ENCODE data around the gene NDC1. TPM values are rescaled to one million over a fixed set of nuclear protein-coding genes. Genes with fewer than 3 reads are reported as not detected.

The NDC1 gene
- polyA plus RNA-seq, 1 donor, result 9.3 TPM

- no peak for DNase-seq
These were observed 107.8 kb downstream of the NDC1 start for GRCh38 chr1:53730224-53730865.

GRCh38 chr1:53729456-53730223 lies 108.5 kb downstream of the NDC1 start:
- no peak for DNase-seq

DNA sequence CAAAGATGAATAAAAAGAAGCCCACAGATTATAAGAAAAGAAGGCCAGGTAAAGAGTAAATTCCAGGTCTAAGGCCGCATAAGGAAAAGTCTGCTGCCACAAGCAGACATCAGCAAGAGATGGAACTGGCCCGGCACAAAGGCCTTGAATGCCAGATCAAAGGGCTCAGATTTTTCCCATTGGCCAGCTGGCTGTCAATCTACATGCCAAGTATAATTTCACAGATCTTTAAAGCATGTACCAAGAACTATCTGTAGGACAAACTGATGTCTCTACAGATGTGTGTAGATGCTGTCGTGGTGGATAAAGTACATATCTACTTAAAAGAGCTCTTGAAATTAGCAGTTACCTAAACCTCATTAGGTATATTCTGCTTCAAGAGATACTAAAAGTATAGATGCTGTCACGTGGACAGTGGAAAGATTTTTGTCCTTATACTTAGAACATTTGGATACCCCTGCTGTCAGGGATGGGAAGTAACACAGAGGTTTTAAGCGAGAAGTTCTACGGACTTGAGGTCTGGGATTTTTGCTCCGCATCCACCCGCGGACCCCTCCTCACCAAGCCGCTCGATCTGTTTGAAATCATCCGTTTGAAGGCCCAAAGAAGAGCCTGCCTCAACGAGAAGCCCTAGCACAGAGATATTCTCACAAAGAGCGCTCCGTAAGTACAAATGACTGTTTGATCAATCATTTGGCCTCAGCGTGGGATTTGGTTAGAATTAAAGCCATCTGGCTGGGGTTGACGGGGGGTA lies 109.2 kb downstream of the NDC1 start:
- DNase-seq, result no peak

GRCh38 chr1:53728196-53728595 lies 109.9 kb downstream of the NDC1 start:
- no peak for DNase-seq

GRCh38 chr1:53727461-53728092 lies 110.5 kb downstream of the NDC1 start:
- no peak for DNase-seq

DNA sequence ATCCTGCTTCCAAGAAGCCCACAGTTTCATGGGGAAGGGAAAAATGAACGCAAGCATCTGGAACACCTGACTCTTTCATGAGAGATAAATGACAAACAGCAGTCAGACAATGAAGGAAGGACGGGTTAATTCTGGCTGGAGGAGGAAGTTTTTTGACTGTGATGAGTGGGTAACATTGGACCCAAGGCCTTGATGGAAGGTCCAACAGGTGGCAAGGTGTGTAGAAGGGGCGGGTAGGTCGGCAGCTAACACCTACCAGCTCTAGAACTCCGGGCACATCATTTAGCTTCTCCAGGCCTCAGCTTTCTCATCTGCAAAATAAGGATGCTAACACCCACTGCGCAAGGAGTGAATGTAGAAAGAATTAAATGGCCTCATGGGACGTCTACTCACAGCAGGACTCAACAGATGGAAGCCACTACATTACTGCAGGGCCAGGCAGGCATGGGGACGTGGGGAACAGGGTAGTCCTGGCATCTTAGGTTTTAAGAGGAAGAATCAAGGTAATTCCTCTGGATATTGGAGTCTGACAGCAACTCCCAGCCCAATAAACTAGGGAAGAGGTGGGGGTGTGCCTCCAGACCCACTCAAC lies 112.0 kb downstream of the NDC1 start:
- no peak for DNase-seq

DNA sequence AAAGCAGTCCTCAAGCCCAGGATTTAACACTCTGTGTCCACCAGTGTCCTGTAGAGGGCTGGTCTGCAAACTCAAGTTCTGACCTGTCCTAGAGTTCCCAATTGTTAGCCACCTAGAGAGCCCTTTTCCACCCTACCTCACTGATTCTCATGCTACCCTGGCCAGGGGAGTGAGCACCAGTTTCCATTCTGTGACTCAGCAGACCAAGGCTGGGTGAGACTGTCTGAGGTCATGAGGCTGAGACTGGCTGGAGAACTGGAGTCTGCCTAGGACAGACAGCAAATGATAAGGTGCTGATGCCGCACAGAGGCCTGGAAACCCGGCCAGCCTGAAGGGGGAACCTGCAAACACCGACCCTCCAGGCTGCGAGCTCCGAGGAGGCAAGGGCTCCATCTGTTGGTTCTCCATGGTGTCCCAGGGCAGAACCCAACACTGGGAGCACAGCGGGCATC lies 112.8 kb downstream of the NDC1 start:
- DNase-seq, result no peak

DNA sequence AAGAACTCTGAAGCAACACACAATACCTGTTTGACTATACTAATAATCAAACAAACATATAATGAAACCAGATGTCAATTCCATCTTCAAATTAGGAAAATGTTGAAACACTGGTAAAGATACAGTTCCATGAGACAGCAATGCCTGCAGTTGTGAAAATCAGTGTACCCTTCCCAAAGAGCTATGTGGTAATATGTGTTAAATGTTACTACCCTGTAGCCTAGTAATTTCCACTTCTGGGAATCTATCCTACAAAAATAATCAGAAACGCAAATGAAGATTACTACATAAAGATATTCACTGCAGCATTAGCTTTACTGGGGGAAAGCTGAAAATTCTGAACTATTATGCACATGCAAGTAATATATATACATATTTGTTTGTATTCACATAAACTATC lies 116.1 kb downstream of the NDC1 start:
- no peak for DNase-seq

GRCh38 chr1:53721088-53721487 lies 117.0 kb downstream of the NDC1 start:
- no peak for DNase-seq

GRCh38 chr1:53719469-53719868 lies 118.6 kb downstream of the NDC1 start:
- no peak for DNase-seq

GRCh38 chr1:53718443-53718842 lies 119.7 kb downstream of the NDC1 start:
- DNase-seq, result no peak

- no peak for DNase-seq
These were observed 120.9 kb downstream of the NDC1 start for GRCh38 chr1:53717025-53717804.

DNA sequence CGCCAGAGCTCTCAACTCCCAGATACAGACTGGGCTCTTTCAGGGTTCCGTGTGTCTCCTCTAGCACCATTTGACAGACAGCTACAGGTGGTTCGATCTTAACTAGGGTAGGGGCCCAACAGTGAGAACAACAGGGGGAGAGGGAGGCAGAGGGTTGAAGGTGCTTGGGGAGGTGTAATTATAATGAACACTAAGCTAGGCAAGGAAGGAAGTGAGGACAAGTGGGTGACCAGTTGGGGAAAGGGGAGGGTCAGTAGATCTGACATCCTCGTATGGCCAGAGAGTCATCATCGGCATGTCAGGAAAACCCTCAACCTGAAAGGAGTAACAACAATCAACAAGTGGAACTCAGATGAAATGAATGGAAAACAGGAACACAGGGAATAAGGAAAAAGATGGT lies 121.9 kb downstream of the NDC1 start:
- DNase-seq, result no peak

DNA sequence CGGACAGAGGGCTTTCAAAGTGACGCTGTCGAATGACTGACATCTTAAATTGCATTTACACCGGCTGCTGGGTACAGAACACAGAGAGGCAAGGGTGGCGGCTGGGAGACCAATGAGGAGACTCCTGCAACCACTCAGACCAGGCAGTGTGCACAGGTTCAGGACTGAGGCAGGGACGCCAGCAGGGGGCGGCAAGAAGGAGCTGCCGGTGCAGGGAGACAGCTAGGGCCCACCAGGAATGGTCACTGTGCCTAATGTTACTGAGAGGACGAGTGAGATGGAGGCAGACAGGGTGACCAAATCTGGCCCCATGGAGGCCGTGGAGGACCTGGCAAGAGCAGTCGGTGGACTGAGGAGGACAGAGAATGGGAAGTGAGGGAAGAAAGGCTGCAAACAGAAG lies 122.6 kb downstream of the NDC1 start:
- DNase-seq, result no peak

Other genes starting within 250 kb of the NDC1 start
- not detected for gene GLIS1, start 99.1 kb downstream of the NDC1 start, polyA plus RNA-seq (ENCODE audit: insufficient read length)
- 14.4 TPM for gene YIPF1, start 51.5 kb upstream of the NDC1 start, polyA plus RNA-seq (ENCODE audit: insufficient read length)
- not detected for gene DIO1, start 55.9 kb upstream of the NDC1 start, polyA plus RNA-seq (ENCODE audit: insufficient read length)
- gene IFT25, start 107.4 kb upstream of the NDC1 start, polyA plus RNA-seq (ENCODE audit: insufficient read length), result 22.5 TPM
- gene LRRC42, start 108.1 kb upstream of the NDC1 start, polyA plus RNA-seq (ENCODE audit: insufficient read length), result 20.2 TPM
- gene LDLRAD1, start 179.9 kb upstream of the NDC1 start, polyA plus RNA-seq (ENCODE audit: insufficient read length), result not detected
- 133 TPM for gene TMEM59, start 214.9 kb upstream of the NDC1 start, polyA plus RNA-seq (ENCODE audit: insufficient read length)
- gene TCEANC2, start 215.3 kb upstream of the NDC1 start, polyA plus RNA-seq (ENCODE audit: insufficient read length), result 6.3 TPM

Measured in hindlimb muscle (tissue), 1 donor.